Ishikawa (cell line): ENCODE measurements around the gene SLC1A2.

Source experiments
- CEBPB ChIP-seq: IDR thresholded peaks from 2 replicates; pipeline ENCODE4 v1.6.1; 2012
- CREB1 ChIP-seq: IDR thresholded peaks from 2 replicates; pipeline ENCODE4 v1.6.1; 2012; ENCODE audit warnings: low read depth
- EGR1 ChIP-seq: IDR thresholded peaks from 2 replicates; pipeline ENCODE4 v1.6.1; 2012
- EP300 ChIP-seq: IDR thresholded peaks from 2 replicates; pipeline ENCODE4 v1.6.1; 2012; ENCODE audit warnings: borderline replicate concordance
- FOXM1 ChIP-seq: IDR thresholded peaks from 2 replicates; pipeline ENCODE4 v1.6.1; 2012; ENCODE audit warnings: low read depth, borderline replicate concordance
- MAX ChIP-seq: IDR thresholded peaks from 2 replicates; pipeline ENCODE4 v1.6.1; 2012
- NFIC ChIP-seq: IDR thresholded peaks from 2 replicates; pipeline ENCODE4 v1.6.1; 2012
- RAD21 ChIP-seq: IDR thresholded peaks from 2 replicates; pipeline ENCODE4 v1.6.1; 2012; ENCODE audit warnings: low read depth
- REST ChIP-seq: IDR thresholded peaks from 2 replicates; pipeline ENCODE4 v1.6.1; 2012; ENCODE audit warnings: low read depth, mild to moderate bottlenecking
- TAF1 ChIP-seq: IDR thresholded peaks from 2 replicates; pipeline ENCODE4 v1.6.1; 2012; ENCODE audit warnings: low read depth, mild to moderate bottlenecking
- TCF12 ChIP-seq: IDR thresholded peaks from 2 replicates; pipeline ENCODE4 v1.6.1; 2012; ENCODE audit warnings: low read depth
- TEAD4 ChIP-seq: IDR thresholded peaks from 2 replicates; pipeline ENCODE4 v1.6.1; 2012
- USF1 ChIP-seq: IDR thresholded peaks from 2 replicates; pipeline ENCODE4 v1.6.1; 2012
- YY1 ChIP-seq: IDR thresholded peaks from 2 replicates; pipeline ENCODE4 v1.6.1; 2012; ENCODE audit warnings: low read depth
- ZBTB7A ChIP-seq: IDR thresholded peaks from 2 replicates; pipeline ENCODE4 v1.6.1; 2012; ENCODE audit warnings: low read depth

Gene SLC1A2

GRCh38 chr11:35245786-35246185 is 173.6 kb downstream of the SLC1A2 start:
- TF ChIP-seq YY1, result no peak
- no peak for TF ChIP-seq FOXM1
- TF ChIP-seq CEBPB, result no peak
- no peak for TF ChIP-seq TCF12
- TF ChIP-seq CREB1, result no peak
- TF ChIP-seq REST, result no peak
- no peak for TF ChIP-seq NFIC
- TF ChIP-seq EP300, result no peak
- no peak for TF ChIP-seq EGR1
- TF ChIP-seq MAX, result no peak
- no peak for TF ChIP-seq TAF1
- no peak for TF ChIP-seq TEAD4

- no peak for TF ChIP-seq NFIC
- no peak for TF ChIP-seq TAF1
- no peak for TF ChIP-seq USF1
- no peak for TF ChIP-seq TCF12
- TF ChIP-seq MAX, result no peak
- no peak for TF ChIP-seq CEBPB
Measured at GRCh38 chr11:35245056-35245455, 174.3 kb downstream of the SLC1A2 start.

- no peak for TF ChIP-seq RAD21
- no peak for TF ChIP-seq ZBTB7A
- no peak for TF ChIP-seq USF1
- TF ChIP-seq YY1, result no peak
- no peak for TF ChIP-seq EGR1
Measured at GRCh38 chr11:35243774-35244173, 175.6 kb downstream of the SLC1A2 start.

GRCh38 chr11:35242412-35243242 is 176.7 kb downstream of the SLC1A2 start:
- TF ChIP-seq FOXM1 (no peak), CEBPB (no peak), YY1 (no peak)

GRCh38 chr11:35241531-35241930 is 177.8 kb downstream of the SLC1A2 start:
- no peak for TF ChIP-seq NFIC
- TF ChIP-seq TEAD4, result no peak
- TF ChIP-seq USF1, result no peak
- TF ChIP-seq CREB1, result no peak
- no peak for TF ChIP-seq FOXM1
- no peak for TF ChIP-seq EGR1
- TF ChIP-seq MAX, result no peak
- TF ChIP-seq RAD21, result no peak
- TF ChIP-seq ZBTB7A, result no peak
- TF ChIP-seq TCF12, result no peak

- TF ChIP-seq NFIC (no peak), RAD21 (no peak), TAF1 (no peak), USF1 (no peak), CEBPB (no peak)
Measured at GRCh38 chr11:35241083-35241482, 178.3 kb downstream of the SLC1A2 start.

- TF ChIP-seq EGR1 (no peak), YY1 (no peak), NFIC (no peak), EP300 (no peak), RAD21 (no peak), REST (no peak), TAF1 (no peak), CEBPB (no peak), TCF12 (no peak), TEAD4 (no peak), ZBTB7A (no peak), USF1 (no peak), MAX (no peak), FOXM1 (no peak), CREB1 (no peak)
Measured at GRCh38 chr11:35239471-35240075, 179.8 kb downstream of the SLC1A2 start.
